Neural progenitor cell (in vitro differentiated cells): ENCODE measurements around the gene ITPA. TPM values are rescaled to one million over a fixed set of nuclear protein-coding genes. Genes with fewer than 3 reads are reported as not detected.

Experiments
- DNase-seq: peaks from one replicate; pipeline ENCODE4 v3.0.0-alpha.2; 2016; ENCODE audit warnings: low spot score
- H2AFZ ChIP-seq: fragments of 200-600 bp; sonication (generic); replicated peaks from 2 replicates; pipeline ENCODE4 v1.6.1; 2016; ENCODE audit warnings: antibody characterized with exemption
- H3F3A ChIP-seq: fragments of 200-600 bp; sonication (generic); 2 replicates; pipeline ENCODE4 v1.6.1; 2016; ENCODE audit warnings: antibody characterized with exemption, low read depth
- H3K27ac ChIP-seq: fragments of 200-600 bp; sonication (generic); 2 replicates; pipeline ENCODE4 v1.5.1; 2016; ENCODE audit warnings: mild to moderate bottlenecking
- H3K27me3 ChIP-seq: fragments of 200-600 bp; sonication (generic); 2 replicates; pipeline ENCODE4 v1.6.1; 2016; ENCODE audit warnings: mild to moderate bottlenecking, moderate library complexity
- H3K36me3 ChIP-seq: fragments of 200-600 bp; sonication (generic); 2 replicates; pipeline ENCODE4 v1.5.1; 2016
- H3K4me1 ChIP-seq: fragments of 200-600 bp; sonication (generic); 2 replicates; pipeline ENCODE4 v1.6.1; 2016; ENCODE audit warnings: mixed run types
- H3K4me2 ChIP-seq: fragments of 200-600 bp; sonication (generic); 2 replicates; pipeline ENCODE4 v1.6.1; 2016
- H3K4me3 ChIP-seq: fragments of 200-600 bp; sonication (generic); 2 replicates; pipeline ENCODE4 v1.5.1; 2016
- H3K79me2 ChIP-seq: fragments of 200-600 bp; sonication (generic); 2 replicates; pipeline ENCODE4 v1.6.1; 2016; ENCODE audit warnings: low read depth
- H3K9ac ChIP-seq: fragments of 200-600 bp; sonication (generic); 2 replicates; pipeline ENCODE4 v1.6.1; 2016
- H3K9me3 ChIP-seq: fragments of 200-600 bp; sonication (generic); 2 replicates; pipeline ENCODE4 v1.5.1; 2016; ENCODE audit warnings: low read depth
- H4K20me1 ChIP-seq: fragments of 200-600 bp; sonication (generic); 2 replicates; pipeline ENCODE4 v1.6.1; 2016; ENCODE audit warnings: low read depth
- H3K27ac Mint-ChIP-seq: 3 replicates; pipeline ENCODE4 v1.8.0; 2021; ENCODE audit warnings: mixed read lengths
- H3K27me3 Mint-ChIP-seq: 2 replicates; pipeline ENCODE4 v1.8.0; 2022; ENCODE audit warnings: low read depth, mild to moderate bottlenecking, inconsistent platforms, moderate library complexity, mixed read lengths; ENCODE audit not compliant: insufficient read depth
- H3K36me3 Mint-ChIP-seq: 3 replicates; pipeline ENCODE4 v1.8.0; 2021; ENCODE audit warnings: mixed read lengths
- H3K4me1 Mint-ChIP-seq: 3 replicates; pipeline ENCODE4 v1.8.0; 2021; ENCODE audit warnings: mixed read lengths
- H3K4me3 Mint-ChIP-seq: 3 replicates; pipeline ENCODE4 v1.8.0; 2021; ENCODE audit warnings: mild to moderate bottlenecking, moderate library complexity, mixed read lengths
- H3K9me3 Mint-ChIP-seq: 3 replicates; pipeline ENCODE4 v1.8.0; 2020; ENCODE audit warnings: mixed read lengths
- EZH2 ChIP-seq: fragments of 200-600 bp; sonication (generic); IDR thresholded peaks from 2 replicates; pipeline ENCODE4 v1.6.1; 2017; ENCODE audit warnings: antibody characterized with exemption, mild to moderate bottlenecking, moderate library complexity
- EZH2phosphoT487 ChIP-seq: fragments of 200-600 bp; sonication (generic); IDR thresholded peaks from 2 replicates; pipeline ENCODE4 v1.6.1; 2017; ENCODE audit warnings: antibody characterized with exemption
- total RNA-seq: library from RNA; depleted of rRNA; stranded (reverse); fragments of >200 nt; gene quantifications from 2 replicates; pipeline ENCODE4 v1.2.3, GENCODE V29; 2015; ENCODE audit warnings: low replicate concordance
- TF ChIP-seq, protein P1 (sequence below): fragments of 200-600 bp; sonication (generic); IDR thresholded peaks from 2 replicates; pipeline ENCODE4 v1.5.1; 2017; ENCODE audit warnings: antibody characterized with exemption, mild to moderate bottlenecking

The ITPA gene
- total RNA-seq, 1 donor from 2014 or later: 18.2 TPM

DNA sequence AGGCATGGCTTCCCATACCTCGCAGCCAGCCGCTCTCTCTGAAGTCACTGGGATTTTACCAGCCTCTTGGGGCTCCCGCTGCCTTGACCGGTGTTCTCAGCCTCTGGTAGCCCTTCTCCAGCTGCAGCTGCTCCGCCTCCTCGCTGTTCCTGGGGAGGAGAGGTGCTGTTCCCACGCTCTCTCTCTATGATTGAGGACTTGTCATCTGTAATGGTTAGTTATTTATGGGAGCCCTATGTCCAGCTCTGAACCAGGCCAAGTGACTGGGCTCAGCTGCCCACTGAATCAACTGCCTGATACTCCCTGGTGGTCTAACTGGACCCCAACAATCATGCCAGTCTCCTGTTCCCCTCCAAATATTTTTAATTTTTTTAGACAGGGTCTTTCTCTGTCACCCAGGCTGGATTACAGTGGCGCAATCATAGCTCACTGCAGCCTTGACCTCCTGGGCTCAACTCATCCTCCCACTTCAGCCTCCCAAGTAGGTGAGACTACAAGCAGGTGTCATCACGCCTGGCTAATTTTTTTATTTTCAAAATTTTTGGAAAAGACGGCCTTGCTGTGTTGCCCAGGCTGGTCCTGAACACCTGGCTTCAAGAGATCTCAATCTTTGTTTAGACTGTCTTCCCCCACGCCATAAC lies 34.5 kb downstream of the ITPA start:
- Histone ChIP-seq H3K4me2 (no peak overlapping the region), H3K27me3 (peaks cover 61% of the 10 kb centered on the region), H3K9ac (no peak overlapping the region), H3K4me3 (no peak overlapping the region), H3K4me1 (peaks cover 8% of the 10 kb centered on the region), H3K27ac (no peak overlapping the region), H4K20me1 (peaks cover 6% of the 10 kb centered on the region), H2AFZ (no peak overlapping the region), H3K36me3 (no peaks in the 10 kb centered on the region), H3K79me2 (no peaks in the 10 kb centered on the region), H3F3A (peaks cover 23% of the 10 kb centered on the region), H3K9me3 (no peaks in the 10 kb centered on the region)
- Mint-ChIP-seq H3K27ac (no peak overlapping the region), H3K36me3 (no peaks in the 10 kb centered on the region), H3K27me3 (peaks cover 55% of the 10 kb centered on the region), H3K9me3 (no peaks in the 10 kb centered on the region), H3K4me1 (peaks cover 15% of the 10 kb centered on the region), H3K4me3 (no peak overlapping the region)
- TF ChIP-seq, protein P1, sequence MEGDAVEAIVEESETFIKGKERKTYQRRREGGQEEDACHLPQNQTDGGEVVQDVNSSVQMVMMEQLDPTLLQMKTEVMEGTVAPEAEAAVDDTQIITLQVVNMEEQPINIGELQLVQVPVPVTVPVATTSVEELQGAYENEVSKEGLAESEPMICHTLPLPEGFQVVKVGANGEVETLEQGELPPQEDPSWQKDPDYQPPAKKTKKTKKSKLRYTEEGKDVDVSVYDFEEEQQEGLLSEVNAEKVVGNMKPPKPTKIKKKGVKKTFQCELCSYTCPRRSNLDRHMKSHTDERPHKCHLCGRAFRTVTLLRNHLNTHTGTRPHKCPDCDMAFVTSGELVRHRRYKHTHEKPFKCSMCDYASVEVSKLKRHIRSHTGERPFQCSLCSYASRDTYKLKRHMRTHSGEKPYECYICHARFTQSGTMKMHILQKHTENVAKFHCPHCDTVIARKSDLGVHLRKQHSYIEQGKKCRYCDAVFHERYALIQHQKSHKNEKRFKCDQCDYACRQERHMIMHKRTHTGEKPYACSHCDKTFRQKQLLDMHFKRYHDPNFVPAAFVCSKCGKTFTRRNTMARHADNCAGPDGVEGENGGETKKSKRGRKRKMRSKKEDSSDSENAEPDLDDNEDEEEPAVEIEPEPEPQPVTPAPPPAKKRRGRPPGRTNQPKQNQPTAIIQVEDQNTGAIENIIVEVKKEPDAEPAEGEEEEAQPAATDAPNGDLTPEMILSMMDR: no peak
- TF ChIP-seq EZH2 (no peak), EZH2phosphoT487 (no peak)
- DNase-seq: no peak

- Histone ChIP-seq H4K20me1 (peaks cover 8% of the 10 kb centered on the region), H3K27ac (no peak overlapping the region), H3K9me3 (no peaks in the 10 kb centered on the region), H3K4me1 (peaks cover 11% of the 10 kb centered on the region), H3K79me2 (no peaks in the 10 kb centered on the region), H3K4me2 (no peak overlapping the region), H3K27me3 (peaks cover 61% of the 10 kb centered on the region), H3K4me3 (no peak overlapping the region), H3K9ac (no peak overlapping the region), H2AFZ (no peak overlapping the region), H3K36me3 (no peaks in the 10 kb centered on the region), H3F3A (peaks cover 19% of the 10 kb centered on the region)
- DNase-seq: no peak
- peaks cover 55% of the 10 kb centered on the region for H3K27me3 Mint-ChIP-seq
- no peak overlapping the region for H3K27ac Mint-ChIP-seq
- TF ChIP-seq EZH2phosphoT487: no peak
- TF ChIP-seq, protein P1: no peak
- TF ChIP-seq EZH2: no peak
- H3K36me3 Mint-ChIP-seq: no peaks in the 10 kb centered on the region
- peaks cover 13% of the 10 kb centered on the region for H3K4me1 Mint-ChIP-seq
- no peak overlapping the region for H3K4me3 Mint-ChIP-seq
- no peaks in the 10 kb centered on the region for H3K9me3 Mint-ChIP-seq
Measured at GRCh38 chr20:3244613-3245012, 35.3 kb downstream of the ITPA start.

DNA sequence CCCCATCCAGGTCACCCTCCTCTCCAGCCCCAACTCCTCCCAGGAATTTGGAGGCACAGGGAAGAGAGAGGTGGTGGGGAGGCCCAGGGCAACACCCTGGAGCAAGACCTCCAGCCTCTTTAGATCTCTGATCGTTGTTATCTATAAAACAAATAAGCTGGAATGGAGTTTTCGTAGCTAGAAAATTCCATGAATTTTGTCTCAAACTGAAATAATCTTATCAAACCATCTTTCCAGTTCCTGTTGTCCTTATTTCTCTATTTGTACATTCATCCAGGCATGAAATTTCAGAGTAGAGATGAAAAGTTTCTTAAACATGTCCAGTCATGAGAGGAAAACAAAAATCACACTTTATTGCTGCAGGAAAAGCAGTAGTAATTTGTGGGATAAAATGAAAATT lies 35.9 kb downstream of the ITPA start:
- peaks cover 61% of the 10 kb centered on the region for H3K27me3 ChIP-seq
- H3K27ac Mint-ChIP-seq: no peak overlapping the region
- no peaks in the 10 kb centered on the region for H3K79me2 ChIP-seq
- no peaks in the 10 kb centered on the region for H3K9me3 Mint-ChIP-seq
- H3K27ac ChIP-seq: no peak overlapping the region
- no peaks in the 10 kb centered on the region for H3K36me3 Mint-ChIP-seq
- no peak overlapping the region for H3K4me3 ChIP-seq
- peaks cover 6% of the 10 kb centered on the region for H3K4me1 ChIP-seq
- H2AFZ ChIP-seq: no peak overlapping the region
- H3K4me1 Mint-ChIP-seq: peaks cover 10% of the 10 kb centered on the region
- DNase-seq: no peak
- H3K36me3 ChIP-seq: no peaks in the 10 kb centered on the region
- peaks cover 54% of the 10 kb centered on the region for H3K27me3 Mint-ChIP-seq
- no peak overlapping the region for H3K4me2 ChIP-seq
- no peak overlapping the region for H3K9ac ChIP-seq
- TF ChIP-seq EZH2 (no peak), EZH2phosphoT487 (no peak)
- TF ChIP-seq, protein P1: no peak
- peaks cover 12% of the 10 kb centered on the region for H4K20me1 ChIP-seq
- no peaks in the 10 kb centered on the region for H3K9me3 ChIP-seq
- peaks cover 13% of the 10 kb centered on the region for H3F3A ChIP-seq
- H3K4me3 Mint-ChIP-seq: no peak overlapping the region
